Neural progenitor cell (in vitro differentiated cells): ENCODE data around the gene PREP. TPM values are rescaled to one million over a fixed set of nuclear protein-coding genes. Genes with fewer than 3 reads are reported as not detected.

ENCODE experiments used
- DNase-seq: peaks from one replicate; pipeline ENCODE4 v3.0.0-alpha.2; 2016; ENCODE audit warnings: low spot score
- H2AFZ ChIP-seq: fragments of 200-600 bp; sonication (generic); replicated peaks from 2 replicates; pipeline ENCODE4 v1.6.1; 2016; ENCODE audit warnings: antibody characterized with exemption
- H3F3A ChIP-seq: fragments of 200-600 bp; sonication (generic); 2 replicates; pipeline ENCODE4 v1.6.1; 2016; ENCODE audit warnings: antibody characterized with exemption, low read depth
- H3K27ac ChIP-seq: fragments of 200-600 bp; sonication (generic); 2 replicates; pipeline ENCODE4 v1.5.1; 2016; ENCODE audit warnings: mild to moderate bottlenecking
- H3K27me3 ChIP-seq: fragments of 200-600 bp; sonication (generic); 2 replicates; pipeline ENCODE4 v1.6.1; 2016; ENCODE audit warnings: mild to moderate bottlenecking, moderate library complexity
- H3K36me3 ChIP-seq: fragments of 200-600 bp; sonication (generic); 2 replicates; pipeline ENCODE4 v1.5.1; 2016
- H3K4me1 ChIP-seq: fragments of 200-600 bp; sonication (generic); 2 replicates; pipeline ENCODE4 v1.6.1; 2016; ENCODE audit warnings: mixed run types
- H3K4me2 ChIP-seq: fragments of 200-600 bp; sonication (generic); 2 replicates; pipeline ENCODE4 v1.6.1; 2016
- H3K4me3 ChIP-seq: fragments of 200-600 bp; sonication (generic); 2 replicates; pipeline ENCODE4 v1.5.1; 2016
- H3K79me2 ChIP-seq: fragments of 200-600 bp; sonication (generic); 2 replicates; pipeline ENCODE4 v1.6.1; 2016; ENCODE audit warnings: low read depth
- H3K9ac ChIP-seq: fragments of 200-600 bp; sonication (generic); 2 replicates; pipeline ENCODE4 v1.6.1; 2016
- H3K9me3 ChIP-seq: fragments of 200-600 bp; sonication (generic); 2 replicates; pipeline ENCODE4 v1.5.1; 2016; ENCODE audit warnings: low read depth
- H4K20me1 ChIP-seq: fragments of 200-600 bp; sonication (generic); 2 replicates; pipeline ENCODE4 v1.6.1; 2016; ENCODE audit warnings: low read depth
- H3K27ac Mint-ChIP-seq: 3 replicates; pipeline ENCODE4 v1.8.0; 2021; ENCODE audit warnings: mixed read lengths
- H3K27me3 Mint-ChIP-seq: 2 replicates; pipeline ENCODE4 v1.8.0; 2022; ENCODE audit warnings: low read depth, mild to moderate bottlenecking, inconsistent platforms, moderate library complexity, mixed read lengths; ENCODE audit not compliant: insufficient read depth
- H3K36me3 Mint-ChIP-seq: 3 replicates; pipeline ENCODE4 v1.8.0; 2021; ENCODE audit warnings: mixed read lengths
- H3K4me1 Mint-ChIP-seq: 3 replicates; pipeline ENCODE4 v1.8.0; 2021; ENCODE audit warnings: mixed read lengths
- H3K4me3 Mint-ChIP-seq: 3 replicates; pipeline ENCODE4 v1.8.0; 2021; ENCODE audit warnings: mild to moderate bottlenecking, moderate library complexity, mixed read lengths
- H3K9me3 Mint-ChIP-seq: 3 replicates; pipeline ENCODE4 v1.8.0; 2020; ENCODE audit warnings: mixed read lengths
- EZH2 ChIP-seq: fragments of 200-600 bp; sonication (generic); IDR thresholded peaks from 2 replicates; pipeline ENCODE4 v1.6.1; 2017; ENCODE audit warnings: antibody characterized with exemption, mild to moderate bottlenecking, moderate library complexity
- EZH2phosphoT487 ChIP-seq: fragments of 200-600 bp; sonication (generic); IDR thresholded peaks from 2 replicates; pipeline ENCODE4 v1.6.1; 2017; ENCODE audit warnings: antibody characterized with exemption
- total RNA-seq: library from RNA; depleted of rRNA; stranded (reverse); fragments of >200 nt; gene quantifications from 2 replicates; pipeline ENCODE4 v1.2.3, GENCODE V29; 2015; ENCODE audit warnings: low replicate concordance
- TF ChIP-seq, protein P1 (sequence below): fragments of 200-600 bp; sonication (generic); IDR thresholded peaks from 2 replicates; pipeline ENCODE4 v1.5.1; 2017; ENCODE audit warnings: antibody characterized with exemption, mild to moderate bottlenecking

PREP gene
- total RNA-seq, 1 donor from 2014 or later: 28.6 TPM

DNA sequence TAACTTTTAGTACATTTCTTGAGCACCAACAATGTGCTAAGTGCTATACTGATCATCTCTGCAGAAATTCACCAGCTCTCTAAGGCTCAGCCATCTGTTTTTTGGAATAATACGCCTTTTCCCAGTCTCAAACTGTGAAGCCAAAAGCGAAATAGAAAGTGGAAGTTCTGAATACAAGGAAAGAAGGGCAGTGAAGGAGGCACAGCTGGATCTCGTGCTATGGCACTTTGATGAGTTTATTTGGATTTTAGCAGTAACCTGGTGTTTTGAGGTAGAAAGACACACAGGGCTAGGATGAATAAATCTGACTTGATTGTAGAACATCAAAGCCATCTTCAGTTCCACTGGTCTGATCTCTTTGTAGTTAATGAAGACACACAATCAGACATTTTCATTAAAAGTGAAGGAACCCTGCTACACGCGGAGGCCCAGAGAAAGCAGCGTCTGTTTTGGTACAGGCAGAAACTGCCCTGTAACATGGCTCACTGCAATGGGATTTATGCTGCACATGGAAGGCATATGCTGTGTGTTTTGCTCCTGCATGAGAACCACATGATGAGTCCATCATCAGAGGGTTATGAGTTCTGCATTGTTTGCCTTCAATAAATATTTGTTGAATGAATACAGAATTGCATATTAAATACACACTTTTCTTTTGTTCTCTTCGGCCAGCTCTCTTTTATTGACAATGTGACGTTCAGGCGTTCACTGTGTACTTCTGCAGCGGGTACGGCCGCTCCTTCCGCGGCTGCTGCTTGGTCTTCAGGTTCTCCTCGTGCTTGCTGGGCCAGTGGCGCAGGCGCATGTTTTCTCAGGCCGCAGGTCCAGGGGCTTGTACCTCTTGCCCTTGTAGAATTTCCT is 100.9 kb downstream of the PREP start:
- Histone ChIP-seq H2AFZ (no peak overlapping the region), H3K27ac (no peak overlapping the region), H4K20me1 (no peaks in the 10 kb centered on the region), H3K27me3 (no peaks in the 10 kb centered on the region), H3K4me1 (peaks cover 5% of the 10 kb centered on the region), H3K9me3 (no peaks in the 10 kb centered on the region), H3K4me2 (no peak overlapping the region), H3K4me3 (no peak overlapping the region), H3K36me3 (no peaks in the 10 kb centered on the region), H3F3A (no peaks in the 10 kb centered on the region), H3K9ac (no peak overlapping the region), H3K79me2 (no peaks in the 10 kb centered on the region)
- no peak overlapping the region for H3K4me3 Mint-ChIP-seq
- peaks cover 37% of the 10 kb centered on the region for H3K4me1 Mint-ChIP-seq
- TF ChIP-seq EZH2phosphoT487 (no peak), EZH2 (no peak)
- TF ChIP-seq, protein P1, sequence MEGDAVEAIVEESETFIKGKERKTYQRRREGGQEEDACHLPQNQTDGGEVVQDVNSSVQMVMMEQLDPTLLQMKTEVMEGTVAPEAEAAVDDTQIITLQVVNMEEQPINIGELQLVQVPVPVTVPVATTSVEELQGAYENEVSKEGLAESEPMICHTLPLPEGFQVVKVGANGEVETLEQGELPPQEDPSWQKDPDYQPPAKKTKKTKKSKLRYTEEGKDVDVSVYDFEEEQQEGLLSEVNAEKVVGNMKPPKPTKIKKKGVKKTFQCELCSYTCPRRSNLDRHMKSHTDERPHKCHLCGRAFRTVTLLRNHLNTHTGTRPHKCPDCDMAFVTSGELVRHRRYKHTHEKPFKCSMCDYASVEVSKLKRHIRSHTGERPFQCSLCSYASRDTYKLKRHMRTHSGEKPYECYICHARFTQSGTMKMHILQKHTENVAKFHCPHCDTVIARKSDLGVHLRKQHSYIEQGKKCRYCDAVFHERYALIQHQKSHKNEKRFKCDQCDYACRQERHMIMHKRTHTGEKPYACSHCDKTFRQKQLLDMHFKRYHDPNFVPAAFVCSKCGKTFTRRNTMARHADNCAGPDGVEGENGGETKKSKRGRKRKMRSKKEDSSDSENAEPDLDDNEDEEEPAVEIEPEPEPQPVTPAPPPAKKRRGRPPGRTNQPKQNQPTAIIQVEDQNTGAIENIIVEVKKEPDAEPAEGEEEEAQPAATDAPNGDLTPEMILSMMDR: no peak
- peaks cover 3% of the 10 kb centered on the region for H3K27me3 Mint-ChIP-seq
- peaks cover 13% of the 10 kb centered on the region for H3K36me3 Mint-ChIP-seq
- no peak for DNase-seq
- H3K9me3 Mint-ChIP-seq: no peaks in the 10 kb centered on the region
- H3K27ac Mint-ChIP-seq: no peak overlapping the region

DNA sequence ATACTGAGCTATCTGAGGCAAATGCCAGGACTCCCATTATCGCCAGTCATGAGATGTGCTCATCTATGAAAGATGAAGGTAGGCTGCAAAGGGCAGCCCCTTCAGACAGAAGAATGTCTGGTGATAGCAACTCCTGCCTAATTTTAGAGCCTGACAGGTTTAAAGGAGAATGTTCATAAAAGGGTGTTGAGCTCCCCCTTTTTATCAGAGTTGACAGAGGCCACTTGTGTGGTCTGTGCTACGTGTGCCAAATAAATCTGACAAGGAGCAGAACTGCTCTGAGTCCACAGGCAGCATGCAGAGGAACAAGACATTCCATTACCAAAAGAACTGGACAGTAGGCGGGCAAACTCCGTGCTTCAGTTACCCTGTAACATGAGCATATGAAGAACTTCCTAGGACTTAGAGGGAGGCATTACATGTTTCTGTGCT is 101.8 kb downstream of the PREP start:
- no peak overlapping the region for H3K27ac ChIP-seq
- H3K79me2 ChIP-seq: no peaks in the 10 kb centered on the region
- H3K36me3 ChIP-seq: no peaks in the 10 kb centered on the region
- no peaks in the 10 kb centered on the region for H3K9me3 Mint-ChIP-seq
- peaks cover 5% of the 10 kb centered on the region for H3K4me1 ChIP-seq
- no peak overlapping the region for H3K9ac ChIP-seq
- peaks cover 3% of the 10 kb centered on the region for H3K27me3 Mint-ChIP-seq
- H3K4me1 Mint-ChIP-seq: peaks cover 37% of the 10 kb centered on the region
- TF ChIP-seq EZH2phosphoT487: no peak
- TF ChIP-seq EZH2: no peak
- TF ChIP-seq, protein P1: no peak
- H2AFZ ChIP-seq: no peak overlapping the region
- DNase-seq: no peak
- H3K9me3 ChIP-seq: no peaks in the 10 kb centered on the region
- no peak overlapping the region for H3K4me3 ChIP-seq
- no peak overlapping the region for H3K27ac Mint-ChIP-seq
- no peaks in the 10 kb centered on the region for H4K20me1 ChIP-seq
- no peak overlapping the region for H3K4me3 Mint-ChIP-seq
- no peak overlapping the region for H3K4me2 ChIP-seq
- peaks cover 17% of the 10 kb centered on the region for H3K36me3 Mint-ChIP-seq
- no peaks in the 10 kb centered on the region for H3F3A ChIP-seq
- H3K27me3 ChIP-seq: no peaks in the 10 kb centered on the region

DNA sequence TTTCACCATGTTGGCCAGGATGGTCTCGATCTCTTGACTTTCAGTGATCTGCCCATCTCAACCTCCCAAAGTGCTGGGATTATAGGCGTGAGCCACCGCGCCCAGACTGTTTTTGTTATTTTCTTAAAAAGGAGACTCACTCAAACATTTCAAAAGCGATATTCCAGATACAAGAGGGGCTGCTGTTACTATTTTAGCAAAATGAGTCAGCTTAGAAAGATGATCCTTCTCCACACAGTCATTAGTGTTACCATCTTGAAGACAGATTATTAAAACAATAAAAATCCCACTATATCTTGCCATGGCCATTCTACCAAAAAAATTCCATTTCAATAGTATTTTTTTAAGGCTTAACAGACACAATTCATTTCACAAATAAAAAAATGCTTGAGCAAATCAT is 102.8 kb downstream of the PREP start:
- Mint-ChIP-seq H3K27ac (no peak overlapping the region), H3K9me3 (no peaks in the 10 kb centered on the region), H3K27me3 (no peaks in the 10 kb centered on the region), H3K4me3 (no peak overlapping the region), H3K36me3 (peaks cover 21% of the 10 kb centered on the region), H3K4me1 (peaks cover 32% of the 10 kb centered on the region)
- DNase-seq: no peak
- no peak overlapping the region for H3K27ac ChIP-seq
- H3K36me3 ChIP-seq: no peaks in the 10 kb centered on the region
- no peak overlapping the region for H3K9ac ChIP-seq
- no peak overlapping the region for H3K4me2 ChIP-seq
- no peaks in the 10 kb centered on the region for H3K9me3 ChIP-seq
- H3K79me2 ChIP-seq: no peaks in the 10 kb centered on the region
- no peaks in the 10 kb centered on the region for H3F3A ChIP-seq
- H3K27me3 ChIP-seq: no peaks in the 10 kb centered on the region
- peaks cover 5% of the 10 kb centered on the region for H3K4me1 ChIP-seq
- no peaks in the 10 kb centered on the region for H4K20me1 ChIP-seq
- H3K4me3 ChIP-seq: no peak overlapping the region
- TF ChIP-seq, protein P1: no peak
- no peak for TF ChIP-seq EZH2phosphoT487
- TF ChIP-seq EZH2: no peak
- H2AFZ ChIP-seq: no peak overlapping the region
